Tibial nerve (tissue), 4 donors: ENCODE data around the gene RNF130.

Experiments used
- CTCF ChIP-seq, 5 experiments: fragments of 200-600 bp in 3 of 5; fragments of 450-650 bp in 2 of 5; sonication (generic) in 3 of 5; IDR thresholded peaks; one replicate each; pipeline ENCODE4 v1.5.1; 2016 to 2019; ENCODE audit warnings: antibody characterized with exemption in 5 of 5, mild to moderate bottlenecking in 3 of 5, moderate library complexity in 2 of 5
- EP300 ChIP-seq, 2 donors: sonication (generic); formaldehyde crosslinking; IDR thresholded peaks; one replicate each; pipeline ENCODE4 v1.6.1; 2017; ENCODE audit warnings: antibody characterized with exemption in 2 of 2, mild to moderate bottlenecking in 1 of 2
- POLR2A ChIP-seq, 2 donors: fragments of 450-650 bp; IDR thresholded peaks; one replicate each; pipeline ENCODE4 v1.6.1; 2017; ENCODE audit warnings: antibody characterized with exemption in 2 of 2, mild to moderate bottlenecking in 2 of 2, moderate library complexity in 2 of 2

DNA sequence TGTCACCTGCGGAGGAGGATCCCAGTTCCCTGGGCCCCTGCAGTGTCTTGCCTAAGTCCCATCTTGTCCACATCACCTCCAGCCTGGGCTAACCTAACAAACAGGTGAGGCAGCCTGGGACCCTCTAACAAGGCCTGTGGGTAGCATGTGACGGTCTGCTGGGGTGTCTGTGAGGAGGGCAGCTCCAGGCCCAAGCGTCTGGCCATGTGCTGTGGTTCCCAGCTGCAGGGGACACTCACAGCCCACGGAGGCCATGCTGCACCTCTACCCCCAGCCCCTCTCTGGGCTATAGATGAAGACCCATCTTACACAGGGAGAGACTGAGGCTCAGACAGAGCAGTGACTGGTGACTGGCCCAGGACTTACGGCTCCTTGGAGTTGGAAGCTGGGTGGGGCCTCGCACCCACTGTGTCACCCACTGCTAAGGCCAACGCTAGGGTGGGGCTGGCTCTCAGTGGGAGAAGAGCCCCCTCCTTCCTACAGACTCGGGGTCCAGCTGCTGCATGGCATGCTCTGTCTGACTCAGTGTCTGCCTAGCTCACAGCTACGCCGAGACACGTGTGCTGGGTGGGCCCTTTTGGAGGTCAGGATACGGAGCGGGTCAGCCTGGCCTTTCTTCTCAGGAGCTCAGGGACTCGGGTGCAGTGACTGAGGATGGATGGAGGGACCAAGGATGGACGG is 40.8 kb upstream of the RNF130 start:
- TF ChIP-seq POLR2A (IDR thresholded peaks at IDR 0.05), result no peak
- TF ChIP-seq CTCF (IDR thresholded peaks at IDR 0.05), result no peak
- no peak for TF ChIP-seq EP300 (IDR thresholded peaks at IDR 0.05)
